Liver (tissue), 9 donors: ENCODE data around the gene TFPI. TPM values are rescaled to one million over a fixed set of nuclear protein-coding genes. Genes with fewer than 3 reads are reported as not detected.

Source experiments
- DNase-seq: peaks from one replicate; pipeline ENCODE4 v3.0.0-alpha.2; 2017; ENCODE audit warnings: low spot score
- H3K27ac ChIP-seq, 2 donors: one replicate each; pipeline ENCODE4 v1.7.0; 2013; ENCODE audit warnings: inconsistent platforms in 2 of 2, low read length in 2 of 2, control low read depth in 1 of 2, low read depth in 1 of 2, mild to moderate bottlenecking in 1 of 2
- H3K27me3 ChIP-seq, 4 donors: one replicate each; pipeline versions ENCODE4 v1.6.1 to v1.7.0; 2013; ENCODE audit warnings: low read length in 3 of 4, inconsistent platforms in 1 of 4, mild to moderate bottlenecking in 1 of 4, moderate library complexity in 1 of 4; ENCODE audit not compliant: control insufficient read depth in 4 of 4, insufficient read depth in 4 of 4
- H3K36me3 ChIP-seq, 4 donors: one replicate each; pipeline versions ENCODE4 v1.6.1 to v1.7.0; 2013; ENCODE audit warnings: low read length in 3 of 4, mild to moderate bottlenecking in 3 of 4, low read depth in 1 of 4, moderate library complexity in 1 of 4; ENCODE audit not compliant: control insufficient read depth in 4 of 4, insufficient read depth in 3 of 4
- H3K4me1 ChIP-seq, 4 donors: one replicate each; pipeline versions ENCODE4 v1.6.1 to v1.7.0; 2013; ENCODE audit warnings: low read length in 3 of 4, mild to moderate bottlenecking in 3 of 4, moderate library complexity in 1 of 4; ENCODE audit not compliant: control insufficient read depth in 4 of 4, insufficient read depth in 4 of 4
- H3K4me3 ChIP-seq, 3 donors: one replicate each; pipeline versions ENCODE4 v1.6.1 to v1.7.0; 2013; ENCODE audit warnings: low read length in 3 of 3, control low read depth in 1 of 3, low read depth in 1 of 3, mild to moderate bottlenecking in 1 of 3
- H3K9ac ChIP-seq, 2 donors: one replicate each; pipeline ENCODE4 v1.7.0; 2013; ENCODE audit warnings: low read length in 2 of 2, mild to moderate bottlenecking in 2 of 2, moderate library complexity in 2 of 2, control low read depth in 1 of 2, low read depth in 1 of 2
- H3K9me3 ChIP-seq, 4 donors: one replicate each; pipeline versions ENCODE4 v1.6.1 to v1.7.0; 2013; ENCODE audit warnings: low read length in 3 of 4; ENCODE audit not compliant: control insufficient read depth in 4 of 4
- CTCF ChIP-seq: fragments of 150-350 bp; IDR thresholded peaks from 2 replicates; pipeline ENCODE4 v1.5.1; 2017; ENCODE audit warnings: improper control_type of control experiment, low read depth, low read length; ENCODE audit not compliant: missing input control
- EGR1 ChIP-seq, 2 donors: IDR thresholded peaks; 2 replicates each; pipeline ENCODE4 v1.6.1; 2016 to 2018; ENCODE audit warnings: antibody characterized with exemption in 2 of 2, low read depth in 2 of 2
- FOXA1 ChIP-seq: IDR thresholded peaks from 2 replicates; pipeline ENCODE4 v1.6.1; 2016; ENCODE audit warnings: antibody characterized with exemption
- FOXA2 ChIP-seq: IDR thresholded peaks from 2 replicates; pipeline ENCODE4 v1.6.1; 2016; ENCODE audit warnings: antibody characterized with exemption
- GABPA ChIP-seq, 2 donors: IDR thresholded peaks in 1 of 2; conservative IDR thresholded peaks in 1 of 2; 2 replicates each; pipeline ENCODE4 v1.6.1; 2016; ENCODE audit warnings: antibody characterized with exemption in 2 of 2, mild to moderate bottlenecking in 1 of 2, moderate library complexity in 1 of 2
- HNF4A ChIP-seq, 2 donors: conservative IDR thresholded peaks; 2 replicates each; pipeline ENCODE4 v1.6.1; 2016; ENCODE audit warnings: antibody characterized with exemption in 2 of 2, mild to moderate bottlenecking in 2 of 2
- HNF4G ChIP-seq: IDR thresholded peaks from 2 replicates; pipeline ENCODE4 v1.6.1; 2016; ENCODE audit warnings: antibody characterized with exemption
- JUND ChIP-seq, 2 donors: IDR thresholded peaks; 2 replicates each; pipeline ENCODE4 v1.6.1; 2016; ENCODE audit warnings: antibody characterized with exemption in 2 of 2
- MAX ChIP-seq: IDR thresholded peaks from 2 replicates; pipeline ENCODE4 v1.6.1; 2016; ENCODE audit warnings: antibody characterized with exemption
- NR2F2 ChIP-seq: IDR thresholded peaks from 2 replicates; pipeline ENCODE4 v1.6.1; 2016; ENCODE audit warnings: antibody characterized with exemption
- RAD21 ChIP-seq, 2 donors: IDR thresholded peaks; 2 replicates each; pipeline ENCODE4 v1.6.1; 2016; ENCODE audit warnings: antibody characterized with exemption in 2 of 2, mild to moderate bottlenecking in 2 of 2
- RXRA ChIP-seq, 2 donors: IDR thresholded peaks; 2 replicates each; pipeline ENCODE4 v1.6.1; 2017 to 2018; ENCODE audit warnings: antibody characterized with exemption in 2 of 2, mild to moderate bottlenecking in 1 of 2
- SP1 ChIP-seq: IDR thresholded peaks from 2 replicates; pipeline ENCODE4 v1.6.1; 2018; ENCODE audit warnings: antibody characterized with exemption, mild to moderate bottlenecking
- TAF1 ChIP-seq: conservative IDR thresholded peaks from 2 replicates; pipeline ENCODE4 v1.6.1; 2016; ENCODE audit warnings: antibody characterized with exemption, mild to moderate bottlenecking
- YY1 ChIP-seq: IDR thresholded peaks from 2 replicates; pipeline ENCODE4 v1.6.1; 2016; ENCODE audit warnings: antibody characterized with exemption, mild to moderate bottlenecking
- ZBTB33 ChIP-seq: IDR thresholded peaks from 2 replicates; pipeline ENCODE4 v1.6.1; 2016; ENCODE audit warnings: antibody characterized with exemption
- WGBS: extraction: QIAGEN DNeasy Blood & Tissue Kit; methylation state at CpG from one replicate; pipeline ENCODE4 v1.1.7; 2013; 5-methylcytosine and 5-hydroxymethylcytosine counted together
- polyA plus RNA-seq, 2 donors: library from polyadenylated mRNA; stranded (reverse) in 1 of 2; unstranded in 1 of 2; fragments of 200-250 nt in 1 of 2; fragments of >200 nt in 1 of 2; fragmentation: Nextera tagmentation in 1 of 2; extraction: Ambion mirVana in 1 of 2; gene quantifications; one replicate each; pipeline versions ENCODE4 v1.2.1 to v1.2.3, GENCODE V29; 2013 to 2015
- total RNA-seq, 2 donors: library from RNA; depleted of rRNA; stranded (reverse); fragments of >200 nt; gene quantifications; one replicate each; pipeline ENCODE4 v1.2.3, GENCODE V29; 2014
- TF ChIP-seq, protein P1 (sequence below): IDR thresholded peaks from 2 replicates; pipeline ENCODE4 v1.6.1; 2016; ENCODE audit warnings: antibody characterized with exemption
- TF ChIP-seq, protein P2 (sequence below): IDR thresholded peaks from 2 replicates; pipeline ENCODE4 v1.6.1; 2016; ENCODE audit warnings: antibody characterized with exemption, mild to moderate bottlenecking
- donor health status: healthy.
- donor health status: healthy.
- donor health status: healthy.
- donor health status: healthy.
- donor health status: healthy.

TFPI gene
- total and polyA plus RNA-seq, 4 donors: 55.8 to 211 (median 130) TPM

DNA sequence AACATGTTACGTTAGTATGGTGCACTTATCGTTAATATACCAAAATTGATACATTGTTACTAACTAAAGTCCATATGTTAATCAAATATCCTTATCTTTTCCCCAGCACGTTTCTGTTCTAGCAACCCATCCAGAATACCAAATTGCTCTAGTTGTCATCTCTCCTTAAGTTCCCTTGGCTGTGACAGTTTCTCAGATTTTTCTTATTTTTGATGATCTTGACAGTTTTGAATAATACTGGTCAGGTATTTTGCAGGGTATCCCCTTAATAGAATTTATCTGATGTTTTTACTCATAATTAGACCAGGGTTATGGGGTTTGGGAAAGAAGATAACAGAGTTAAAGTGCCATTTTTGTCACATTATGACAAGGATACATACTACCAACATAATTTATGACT, 47.8 kb downstream of the TFPI start:
- Histone ChIP-seq H3K4me3 (no peak overlapping the region), H3K9me3 (peaks cover 0 to 2% (median 0%) of the 10 kb centered on the region in 4 donors), H3K36me3 (peaks cover 0 to 3% (median under 1%) of the 10 kb centered on the region in 4 donors), H3K27me3 (no peaks in the 10 kb centered on the region), H3K27ac (no peak overlapping the region), H3K9ac (no peak overlapping the region), H3K4me1 (peaks cover 0 to 7% (median 3%) of the 10 kb centered on the region in 4 donors)
- no peak for DNase-seq
- TF ChIP-seq MAX: no peak
- no peak for TF ChIP-seq ZBTB33
- TF ChIP-seq FOXA1: no peak
- TF ChIP-seq, protein P1, sequence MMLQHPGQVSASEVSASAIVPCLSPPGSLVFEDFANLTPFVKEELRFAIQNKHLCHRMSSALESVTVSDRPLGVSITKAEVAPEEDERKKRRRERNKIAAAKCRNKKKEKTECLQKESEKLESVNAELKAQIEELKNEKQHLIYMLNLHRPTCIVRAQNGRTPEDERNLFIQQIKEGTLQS: no peak
- TF ChIP-seq RAD21 (IDR thresholded peaks at IDR 0.05): no peak
- TF ChIP-seq HNF4G: no peak
- no peak for TF ChIP-seq HNF4A (conservative IDR thresholded peaks at IDR 0.05)
- TF ChIP-seq JUND (IDR thresholded peaks at IDR 0.05): no peak
- TF ChIP-seq YY1: no peak
- TF ChIP-seq, protein P2, sequence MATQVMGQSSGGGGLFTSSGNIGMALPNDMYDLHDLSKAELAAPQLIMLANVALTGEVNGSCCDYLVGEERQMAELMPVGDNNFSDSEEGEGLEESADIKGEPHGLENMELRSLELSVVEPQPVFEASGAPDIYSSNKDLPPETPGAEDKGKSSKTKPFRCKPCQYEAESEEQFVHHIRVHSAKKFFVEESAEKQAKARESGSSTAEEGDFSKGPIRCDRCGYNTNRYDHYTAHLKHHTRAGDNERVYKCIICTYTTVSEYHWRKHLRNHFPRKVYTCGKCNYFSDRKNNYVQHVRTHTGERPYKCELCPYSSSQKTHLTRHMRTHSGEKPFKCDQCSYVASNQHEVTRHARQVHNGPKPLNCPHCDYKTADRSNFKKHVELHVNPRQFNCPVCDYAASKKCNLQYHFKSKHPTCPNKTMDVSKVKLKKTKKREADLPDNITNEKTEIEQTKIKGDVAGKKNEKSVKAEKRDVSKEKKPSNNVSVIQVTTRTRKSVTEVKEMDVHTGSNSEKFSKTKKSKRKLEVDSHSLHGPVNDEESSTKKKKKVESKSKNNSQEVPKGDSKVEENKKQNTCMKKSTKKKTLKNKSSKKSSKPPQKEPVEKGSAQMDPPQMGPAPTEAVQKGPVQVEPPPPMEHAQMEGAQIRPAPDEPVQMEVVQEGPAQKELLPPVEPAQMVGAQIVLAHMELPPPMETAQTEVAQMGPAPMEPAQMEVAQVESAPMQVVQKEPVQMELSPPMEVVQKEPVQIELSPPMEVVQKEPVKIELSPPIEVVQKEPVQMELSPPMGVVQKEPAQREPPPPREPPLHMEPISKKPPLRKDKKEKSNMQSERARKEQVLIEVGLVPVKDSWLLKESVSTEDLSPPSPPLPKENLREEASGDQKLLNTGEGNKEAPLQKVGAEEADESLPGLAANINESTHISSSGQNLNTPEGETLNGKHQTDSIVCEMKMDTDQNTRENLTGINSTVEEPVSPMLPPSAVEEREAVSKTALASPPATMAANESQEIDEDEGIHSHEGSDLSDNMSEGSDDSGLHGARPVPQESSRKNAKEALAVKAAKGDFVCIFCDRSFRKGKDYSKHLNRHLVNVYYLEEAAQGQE: no peak
- TF ChIP-seq TAF1: no peak
- no peak for TF ChIP-seq RXRA (IDR thresholded peaks at IDR 0.05)
- TF ChIP-seq GABPA (IDR thresholded peaks at IDR 0.05 in 1 of 2, conservative IDR thresholded peaks at IDR 0.05 in 1 of 2): no peak
- no peak for TF ChIP-seq SP1
- no peak for TF ChIP-seq NR2F2
- no peak for TF ChIP-seq EGR1 (IDR thresholded peaks at IDR 0.05; ENCODE audit: low read depth in 2 of 2)
- no peak for TF ChIP-seq CTCF
- no peak for TF ChIP-seq FOXA2
- 70% methylated on average over 3 of the region's 3 CpGs for WGBS
